SU-DHL-6 (cell line): ENCODE results near the gene CCDC170.

Experiments
- EZH2phosphoT487 ChIP-seq: fragments of 200-600 bp; sonication (generic), shearing (Covaris generic); conservative IDR thresholded peaks from 2 replicates; pipeline ENCODE4 v1.6.1; 2018; ENCODE audit warnings: mild to moderate bottlenecking, antibody characterized with exemption, low read length, moderate library complexity, mixed read lengths
- TF ChIP-seq, protein P1 (sequence below): fragments of 200-600 bp; sonication (generic); IDR thresholded peaks from one replicate; pipeline ENCODE4 v1.5.1; 2017; ENCODE audit warnings: antibody characterized with exemption, mild to moderate bottlenecking, low read length, moderate library complexity; ENCODE audit not compliant: insufficient read depth, poor library complexity, severe bottlenecking

DNA sequence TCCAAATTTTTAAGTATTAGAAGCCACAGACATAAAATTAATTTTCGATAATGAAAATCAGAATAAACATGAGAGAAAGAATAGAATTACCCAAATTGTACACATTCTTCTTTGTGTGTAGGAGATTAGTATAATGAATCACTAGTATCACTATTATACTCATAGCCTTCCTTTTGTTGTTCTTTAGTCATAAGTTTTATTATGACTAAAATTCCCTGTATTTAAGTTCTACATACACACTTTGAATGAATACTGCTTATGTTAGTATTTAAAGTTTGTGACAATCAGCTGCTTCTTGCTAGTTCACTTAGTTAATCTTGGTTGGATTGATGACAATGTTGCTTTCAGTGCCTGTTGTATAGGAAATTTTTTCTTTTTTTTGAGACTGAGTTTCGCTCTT is 72.7 kb downstream of the CCDC170 start:
- TF ChIP-seq, protein P1, sequence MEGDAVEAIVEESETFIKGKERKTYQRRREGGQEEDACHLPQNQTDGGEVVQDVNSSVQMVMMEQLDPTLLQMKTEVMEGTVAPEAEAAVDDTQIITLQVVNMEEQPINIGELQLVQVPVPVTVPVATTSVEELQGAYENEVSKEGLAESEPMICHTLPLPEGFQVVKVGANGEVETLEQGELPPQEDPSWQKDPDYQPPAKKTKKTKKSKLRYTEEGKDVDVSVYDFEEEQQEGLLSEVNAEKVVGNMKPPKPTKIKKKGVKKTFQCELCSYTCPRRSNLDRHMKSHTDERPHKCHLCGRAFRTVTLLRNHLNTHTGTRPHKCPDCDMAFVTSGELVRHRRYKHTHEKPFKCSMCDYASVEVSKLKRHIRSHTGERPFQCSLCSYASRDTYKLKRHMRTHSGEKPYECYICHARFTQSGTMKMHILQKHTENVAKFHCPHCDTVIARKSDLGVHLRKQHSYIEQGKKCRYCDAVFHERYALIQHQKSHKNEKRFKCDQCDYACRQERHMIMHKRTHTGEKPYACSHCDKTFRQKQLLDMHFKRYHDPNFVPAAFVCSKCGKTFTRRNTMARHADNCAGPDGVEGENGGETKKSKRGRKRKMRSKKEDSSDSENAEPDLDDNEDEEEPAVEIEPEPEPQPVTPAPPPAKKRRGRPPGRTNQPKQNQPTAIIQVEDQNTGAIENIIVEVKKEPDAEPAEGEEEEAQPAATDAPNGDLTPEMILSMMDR, result no peak
- TF ChIP-seq EZH2phosphoT487, result no peak
